AG10803 (cell line): ENCODE data around the gene LUZP1.

ENCODE experiments used
- DNase-seq: peaks from one replicate; pipeline ENCODE4 v3.0.0; 2010; ENCODE audit warnings: low read depth
- H3K4me3 ChIP-seq: 2 replicates; pipeline ENCODE4 v1.5.1; 2011; ENCODE audit warnings: mild to moderate bottlenecking, low read length, control low read depth
- CTCF ChIP-seq: conservative IDR thresholded peaks from 2 replicates; pipeline ENCODE4 v1.5.1; 2011; ENCODE audit warnings: mild to moderate bottlenecking, low read length, control low read depth, inconsistent platforms

Gene LUZP1

GRCh38 chr1:23085696-23086095 is 83.0 kb downstream of the LUZP1 start:
- DNase-seq, result no peak
- H3K4me3 ChIP-seq, result no peak overlapping the region
- TF ChIP-seq CTCF, result no peak

GRCh38 chr1:23084880-23085279 is 83.8 kb downstream of the LUZP1 start:
- TF ChIP-seq CTCF, result no peak
- no peak overlapping the region for H3K4me3 ChIP-seq
- DNase-seq, result no peak

- no peak for DNase-seq
- H3K4me3 ChIP-seq, result no peak overlapping the region
- TF ChIP-seq CTCF, result no peak
Measured at GRCh38 chr1:23083714-23084480, 84.8 kb downstream of the LUZP1 start.

GRCh38 chr1:23081376-23081775 is 87.3 kb downstream of the LUZP1 start:
- no peak for DNase-seq
- peak; percentile 25; the same call in 1 of the 2 replicates for TF ChIP-seq CTCF

GRCh38 chr1:23080885-23081284 is 87.8 kb downstream of the LUZP1 start:
- DNase-seq, result no peak
- TF ChIP-seq CTCF, result no peak

More at GRCh38 chr1:23081376-23081775, 87.3 kb downstream of the LUZP1 start:
- H3K4me3 ChIP-seq, result no peak overlapping the region

GRCh38 chr1:23079025-23079424 is 89.6 kb downstream of the LUZP1 start:
- TF ChIP-seq CTCF, result no peak
- no peak for DNase-seq
- H3K4me3 ChIP-seq, result no peak overlapping the region

More at GRCh38 chr1:23080885-23081284, 87.8 kb downstream of the LUZP1 start:
- no peak overlapping the region for H3K4me3 ChIP-seq

- TF ChIP-seq CTCF, result no peak
- DNase-seq, result no peak
Measured at GRCh38 chr1:23074012-23074411, 94.6 kb downstream of the LUZP1 start.

More at GRCh38 chr1:23074012-23074411, 94.6 kb downstream of the LUZP1 start:
- H3K4me3 ChIP-seq, result no peak overlapping the region
